SU-DHL-6 (cell line): ENCODE results near the gene FOXR1.
"Not testable (repeated sequence)": the region's sequence is repeated elsewhere in the genome, so short reads cannot be mapped to it uniquely, and the experiment has no call there.

Experiments
- EZH2phosphoT487 ChIP-seq: fragments of 200-600 bp; sonication (generic), shearing (Covaris generic); conservative IDR thresholded peaks from 2 replicates; pipeline ENCODE4 v1.6.1; 2018; ENCODE audit warnings: mild to moderate bottlenecking, antibody characterized with exemption, low read length, moderate library complexity, mixed read lengths
- TF ChIP-seq, protein P1 (sequence below): fragments of 200-600 bp; sonication (generic); IDR thresholded peaks from one replicate; pipeline ENCODE4 v1.5.1; 2017; ENCODE audit warnings: antibody characterized with exemption, mild to moderate bottlenecking, low read length, moderate library complexity; ENCODE audit not compliant: insufficient read depth, poor library complexity, severe bottlenecking

DNA sequence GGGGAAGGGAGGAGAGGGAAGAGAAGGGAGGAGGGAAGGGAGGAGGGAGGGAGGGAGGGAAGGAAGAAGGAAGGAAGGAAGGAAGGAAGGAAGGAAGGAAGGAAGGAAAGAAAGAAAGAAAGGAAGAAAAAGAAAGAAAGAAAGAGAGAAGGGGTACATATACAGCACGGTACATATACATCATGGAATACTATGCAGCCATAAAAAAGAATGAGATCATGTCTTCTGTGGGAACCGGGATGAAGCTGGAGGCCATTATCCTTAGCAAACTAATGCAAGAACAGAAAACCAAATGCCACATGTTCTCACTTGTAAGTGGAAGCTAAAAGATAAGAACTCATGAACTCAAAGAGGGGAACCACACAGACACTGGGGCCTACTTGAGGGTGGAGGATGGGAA is 2.1 kb upstream of the FOXR1 start:
- TF ChIP-seq, protein P1, sequence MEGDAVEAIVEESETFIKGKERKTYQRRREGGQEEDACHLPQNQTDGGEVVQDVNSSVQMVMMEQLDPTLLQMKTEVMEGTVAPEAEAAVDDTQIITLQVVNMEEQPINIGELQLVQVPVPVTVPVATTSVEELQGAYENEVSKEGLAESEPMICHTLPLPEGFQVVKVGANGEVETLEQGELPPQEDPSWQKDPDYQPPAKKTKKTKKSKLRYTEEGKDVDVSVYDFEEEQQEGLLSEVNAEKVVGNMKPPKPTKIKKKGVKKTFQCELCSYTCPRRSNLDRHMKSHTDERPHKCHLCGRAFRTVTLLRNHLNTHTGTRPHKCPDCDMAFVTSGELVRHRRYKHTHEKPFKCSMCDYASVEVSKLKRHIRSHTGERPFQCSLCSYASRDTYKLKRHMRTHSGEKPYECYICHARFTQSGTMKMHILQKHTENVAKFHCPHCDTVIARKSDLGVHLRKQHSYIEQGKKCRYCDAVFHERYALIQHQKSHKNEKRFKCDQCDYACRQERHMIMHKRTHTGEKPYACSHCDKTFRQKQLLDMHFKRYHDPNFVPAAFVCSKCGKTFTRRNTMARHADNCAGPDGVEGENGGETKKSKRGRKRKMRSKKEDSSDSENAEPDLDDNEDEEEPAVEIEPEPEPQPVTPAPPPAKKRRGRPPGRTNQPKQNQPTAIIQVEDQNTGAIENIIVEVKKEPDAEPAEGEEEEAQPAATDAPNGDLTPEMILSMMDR, result not testable (repeated sequence)
- TF ChIP-seq EZH2phosphoT487, result not testable (repeated sequence)
